Stimulated activated CD4-positive, alpha-beta T cell treated with anti-CD3 and anti-CD28 coated beads, TNF-alpha, amount 100 ng/mL, for 48 hours (primary cell): Measurements from ENCODE around the gene CLIC4.
"Not testable (repeated sequence)": the region's sequence is repeated elsewhere in the genome, so short reads cannot be mapped to it uniquely, and the experiment has no call there.

Experiments used
- DNase-seq, 3 donors: peaks; one replicate each; pipeline ENCODE4 v3.0.0-alpha.2; 2020; ENCODE audit warnings: low read depth in 3 of 3

The CLIC4 gene

DNA sequence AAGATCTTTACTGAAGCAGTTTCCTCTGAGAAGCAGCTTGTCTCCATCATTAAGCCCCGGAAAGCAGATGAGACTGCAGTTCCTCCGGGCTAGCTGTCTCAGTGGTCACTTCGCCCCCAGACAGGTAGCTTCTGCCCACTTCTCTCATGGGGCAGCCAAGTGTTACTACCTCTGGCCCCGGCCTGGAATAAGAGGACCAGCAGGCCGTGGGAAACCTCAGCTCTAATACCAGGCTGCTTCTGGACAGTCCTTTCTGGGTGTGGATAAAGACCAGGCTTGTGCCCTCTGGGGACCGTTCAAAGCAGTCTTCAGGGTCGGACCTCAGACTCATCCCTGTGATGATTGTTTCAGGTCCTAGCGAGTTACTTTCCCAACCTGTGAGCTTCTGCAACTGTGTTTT lies 130.0 kb downstream of the CLIC4 start:
- DNase-seq: no peak

DNA sequence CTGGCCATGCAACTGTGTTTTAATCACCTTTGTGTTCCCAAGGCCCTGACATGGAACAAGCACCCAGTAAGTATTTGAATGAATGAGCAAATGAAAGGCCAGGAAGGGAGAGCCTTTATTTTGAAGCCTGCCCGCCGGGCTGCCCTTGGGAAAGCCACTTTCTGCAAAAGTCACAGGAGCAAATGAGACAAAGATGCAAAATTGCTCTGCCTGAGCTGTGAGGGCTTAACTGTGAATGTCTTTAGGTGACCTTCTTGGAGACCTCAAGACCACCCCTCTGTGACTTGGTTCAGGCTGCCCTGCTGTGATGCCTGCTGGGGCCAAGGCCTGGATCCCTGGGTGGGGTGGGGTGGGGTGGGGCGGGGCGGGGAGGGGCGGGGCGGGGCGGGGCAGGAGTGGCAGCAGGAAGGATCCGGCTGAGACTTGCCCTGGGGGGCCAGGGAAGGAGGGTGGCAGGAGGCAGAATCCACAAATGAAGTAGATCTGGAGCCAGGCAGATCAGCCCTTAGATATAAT lies 130.8 kb downstream of the CLIC4 start:
- no peak for DNase-seq

DNA sequence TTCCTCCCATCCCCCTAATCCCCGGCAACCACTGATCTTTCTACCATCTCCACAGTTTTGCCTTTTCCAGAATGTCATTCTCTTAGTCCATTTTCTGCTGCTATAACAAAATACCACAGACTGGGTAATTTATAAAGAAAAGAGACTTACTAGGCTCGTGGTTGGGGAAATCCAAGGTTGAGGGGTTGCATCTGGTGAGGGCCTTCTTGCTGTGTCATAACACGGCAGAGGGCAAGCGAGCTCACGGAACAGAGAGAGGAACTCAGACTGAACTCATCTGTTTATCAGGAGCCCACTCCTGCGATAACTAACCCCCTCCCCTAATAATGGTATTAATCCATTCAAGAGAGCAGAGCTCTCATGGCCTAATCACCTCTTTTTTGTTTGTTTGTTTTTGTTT lies 132.8 kb downstream of the CLIC4 start:
- DNase-seq: no peak

DNA sequence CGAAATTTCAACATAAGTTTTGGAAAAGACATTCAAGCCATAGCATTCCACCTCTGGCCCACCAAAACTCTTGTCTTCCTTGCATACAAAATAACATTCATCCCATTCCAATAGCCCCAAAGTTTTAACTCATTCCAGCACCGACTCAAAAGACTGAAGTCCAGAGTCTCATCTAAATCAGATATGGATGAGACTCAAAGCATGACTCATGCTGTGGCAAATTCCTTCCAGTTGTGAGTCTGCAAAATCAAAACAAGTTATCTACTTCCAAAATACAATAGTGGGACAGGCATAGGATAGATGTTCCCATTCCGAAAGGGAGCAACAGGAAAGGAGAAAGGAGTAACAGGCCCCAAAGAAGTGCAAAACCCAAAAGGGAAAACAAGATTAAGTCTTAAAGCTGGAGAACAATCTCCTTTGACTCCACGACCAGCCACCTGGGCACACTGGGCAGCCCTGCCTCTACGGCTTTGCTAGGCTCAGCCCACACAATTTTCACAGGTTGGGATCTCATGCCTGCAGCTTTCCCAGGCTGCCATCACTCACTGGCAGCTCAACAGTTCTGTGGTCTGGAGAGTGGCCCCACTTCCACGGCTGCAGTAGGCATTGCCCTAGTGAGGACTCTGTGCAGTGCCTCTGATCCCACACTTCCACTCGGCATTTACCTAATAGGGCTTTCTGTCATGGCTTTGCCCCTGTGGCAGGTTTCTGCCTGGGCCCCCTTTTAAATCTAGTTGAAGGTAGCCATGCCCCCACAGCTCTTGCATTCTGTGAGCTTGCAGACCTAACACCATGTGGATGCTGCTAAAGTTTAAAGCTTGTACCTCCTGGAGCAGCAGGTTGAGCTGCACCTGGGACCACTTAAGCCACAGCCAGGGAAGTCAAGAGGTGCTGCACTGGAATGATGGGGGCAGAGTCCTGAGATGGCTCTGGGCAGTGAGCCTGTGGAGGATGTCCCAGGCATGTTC lies 133.8 kb downstream of the CLIC4 start:
- DNase-seq: no peak

DNA sequence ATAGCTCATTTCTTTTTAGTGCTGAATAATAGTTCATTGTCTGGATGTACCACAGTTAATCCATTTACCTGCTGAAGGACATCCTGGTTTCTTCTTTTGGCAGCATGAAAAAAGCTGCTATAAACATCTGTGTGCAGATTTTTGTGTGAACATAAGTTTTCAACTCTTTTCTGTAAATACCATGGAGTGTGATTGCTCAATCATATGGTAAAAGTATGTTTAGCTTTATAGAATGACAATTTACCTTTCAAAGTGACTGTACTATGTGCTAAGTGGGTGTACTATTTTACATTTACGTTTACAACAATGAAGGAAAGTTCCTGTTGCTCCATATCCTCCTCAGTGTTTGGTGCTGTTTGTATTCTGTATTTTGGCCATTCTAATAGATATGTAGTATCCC lies 135.8 kb downstream of the CLIC4 start:
- DNase-seq: no peak

DNA sequence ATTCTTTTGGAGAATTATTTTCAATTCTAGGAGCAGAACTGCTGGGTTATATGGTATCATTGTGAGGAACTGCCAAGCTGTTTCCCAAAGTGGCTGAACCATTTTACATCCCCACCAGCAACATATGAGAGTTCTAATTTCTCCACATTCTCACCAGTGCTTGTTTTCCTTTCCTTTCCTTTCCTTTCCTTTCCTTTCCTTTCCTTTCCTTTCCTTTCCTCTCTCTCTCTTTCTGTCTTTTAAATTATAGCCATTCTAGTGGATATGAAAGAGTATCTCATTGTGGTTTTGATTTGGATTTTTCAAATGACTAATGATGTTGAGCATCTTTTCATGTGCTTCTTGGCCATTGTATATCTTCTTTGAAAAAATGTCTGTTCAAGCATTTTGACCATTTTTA lies 139.5 kb downstream of the CLIC4 start:
- DNase-seq: no peak

DNA sequence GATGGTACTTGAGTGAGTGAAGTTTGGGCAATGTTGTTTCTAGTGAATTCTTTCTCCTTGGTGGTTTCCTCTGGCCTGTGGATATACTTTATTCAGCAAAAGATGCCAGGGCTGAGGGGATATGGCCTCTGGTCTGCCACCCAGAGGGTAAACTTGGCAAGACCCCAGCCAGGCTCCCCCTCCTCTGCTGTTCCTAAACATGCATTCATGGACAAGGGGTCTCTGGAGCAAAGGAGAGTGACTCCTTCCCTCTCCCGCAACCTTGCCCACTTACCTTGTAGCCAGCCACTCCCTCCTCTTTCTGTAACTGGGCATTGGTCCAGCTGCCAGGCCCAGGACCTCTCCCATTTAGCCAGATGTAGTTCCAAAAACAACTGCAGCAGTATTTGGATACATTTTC lies 141.0 kb downstream of the CLIC4 start:
- DNase-seq: no peak

DNA sequence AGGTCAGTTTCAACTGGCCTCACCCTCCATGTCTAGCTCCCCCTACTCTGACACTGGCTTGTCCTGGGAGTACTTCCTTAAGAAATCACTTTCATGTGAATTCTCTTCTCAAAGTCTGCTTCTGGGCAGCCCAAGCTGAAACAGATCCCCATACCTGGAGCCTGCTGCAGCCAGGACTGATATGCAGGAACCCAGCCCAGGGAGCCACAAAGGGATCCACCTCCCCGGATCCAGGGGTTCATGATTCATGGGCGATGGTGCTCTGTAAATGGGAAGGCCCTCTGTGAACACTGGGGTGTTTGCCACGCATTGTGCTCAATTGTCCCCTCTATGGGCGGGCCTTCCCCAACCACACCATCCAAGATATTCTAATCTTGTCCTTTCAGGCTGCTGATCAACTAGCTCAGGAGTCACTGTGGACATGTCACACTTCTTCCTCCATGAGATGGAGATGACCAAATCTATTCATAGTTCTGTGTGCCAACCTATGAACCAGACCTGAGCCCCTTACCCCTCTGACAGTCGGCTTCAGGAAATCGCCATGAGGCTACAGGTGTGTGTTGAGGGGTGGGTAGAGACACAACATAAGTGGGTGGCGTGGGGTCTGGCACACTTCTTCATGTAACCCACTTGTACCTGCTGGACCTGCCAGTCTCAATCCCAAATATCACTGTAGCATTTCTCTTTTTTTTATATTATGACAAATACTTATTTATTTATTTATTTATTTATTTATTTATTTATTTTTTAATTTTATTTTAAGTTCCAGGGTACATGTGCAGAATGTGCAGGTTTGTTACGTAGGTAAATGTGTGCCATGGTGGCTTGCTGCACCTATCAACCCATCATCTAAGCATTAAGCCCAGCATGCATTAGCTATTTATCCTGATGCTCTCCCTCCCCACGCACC lies 143.1 kb downstream of the CLIC4 start:
- no peak for DNase-seq

DNA sequence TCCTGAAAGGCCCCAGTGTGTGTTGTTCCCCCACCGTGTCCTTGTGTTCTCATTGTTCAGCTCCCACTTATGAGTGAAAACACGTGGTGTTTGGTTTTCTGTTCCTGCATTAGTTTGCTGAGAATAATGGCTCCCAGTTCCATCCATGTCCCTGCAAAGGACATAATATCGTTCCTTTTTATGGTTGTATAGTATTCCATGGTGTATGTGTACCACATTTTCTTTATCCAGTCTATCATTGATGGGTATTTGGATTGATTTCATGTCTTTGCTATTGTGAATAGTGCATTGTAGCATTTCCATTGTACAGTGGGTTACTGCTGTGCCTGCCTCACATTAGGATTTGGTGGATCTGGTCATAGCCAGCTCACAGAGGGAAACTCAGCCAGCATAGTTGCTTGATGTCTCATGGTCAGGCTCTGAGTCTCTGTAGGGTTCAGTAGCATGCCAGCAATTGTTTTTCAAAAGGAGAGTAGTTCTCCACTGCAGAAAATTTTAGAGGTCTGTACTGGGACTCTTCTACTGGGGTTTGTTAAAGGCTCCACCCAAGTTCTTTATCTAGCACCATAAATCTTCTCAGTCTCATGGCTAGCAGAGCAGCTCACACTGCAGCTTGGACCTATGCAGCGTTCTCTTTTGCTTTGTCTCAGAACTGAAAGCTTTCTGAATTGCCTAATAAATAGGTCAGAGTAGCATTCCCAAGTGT lies 143.9 kb downstream of the CLIC4 start:
- DNase-seq: no peak

DNA sequence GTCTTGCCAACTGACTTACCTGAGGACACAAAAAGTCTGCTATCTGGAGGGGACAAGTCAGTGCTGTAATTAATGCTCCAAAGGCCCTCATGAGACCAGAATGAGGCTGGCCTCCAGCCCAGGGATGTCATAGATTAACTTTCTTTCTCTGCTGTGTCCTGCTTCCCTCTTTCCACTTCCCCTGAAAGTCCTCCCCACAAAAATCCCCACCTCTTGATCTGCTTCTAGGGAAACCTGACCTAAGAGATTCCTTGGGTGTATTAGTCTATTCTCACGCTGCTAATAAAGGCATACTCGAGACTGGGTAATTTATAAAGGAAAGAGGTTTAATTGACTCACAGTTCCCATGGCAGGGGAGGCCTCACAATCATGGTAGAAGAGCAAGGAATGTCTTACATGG lies 145.6 kb downstream of the CLIC4 start:
- DNase-seq: no peak

DNA sequence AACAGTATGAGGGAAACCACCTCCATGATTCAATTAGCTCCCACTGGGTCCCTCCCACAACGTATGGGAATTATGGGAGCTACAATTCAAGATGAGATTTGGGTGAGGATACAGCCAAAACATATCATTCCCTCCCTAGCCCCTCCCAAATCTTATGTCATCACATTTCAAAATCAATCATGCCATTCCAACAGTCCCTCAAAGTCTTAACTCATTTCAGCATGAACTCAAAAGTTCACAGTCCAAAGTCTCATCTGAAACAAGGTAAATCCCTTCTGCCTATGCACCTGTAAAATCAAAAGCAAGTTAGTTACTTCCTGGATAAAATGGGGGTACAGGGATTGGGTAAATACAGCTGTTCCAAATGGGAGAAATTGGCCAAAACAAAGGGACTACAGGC lies 146.1 kb downstream of the CLIC4 start:
- not testable (repeated sequence) for DNase-seq

DNA sequence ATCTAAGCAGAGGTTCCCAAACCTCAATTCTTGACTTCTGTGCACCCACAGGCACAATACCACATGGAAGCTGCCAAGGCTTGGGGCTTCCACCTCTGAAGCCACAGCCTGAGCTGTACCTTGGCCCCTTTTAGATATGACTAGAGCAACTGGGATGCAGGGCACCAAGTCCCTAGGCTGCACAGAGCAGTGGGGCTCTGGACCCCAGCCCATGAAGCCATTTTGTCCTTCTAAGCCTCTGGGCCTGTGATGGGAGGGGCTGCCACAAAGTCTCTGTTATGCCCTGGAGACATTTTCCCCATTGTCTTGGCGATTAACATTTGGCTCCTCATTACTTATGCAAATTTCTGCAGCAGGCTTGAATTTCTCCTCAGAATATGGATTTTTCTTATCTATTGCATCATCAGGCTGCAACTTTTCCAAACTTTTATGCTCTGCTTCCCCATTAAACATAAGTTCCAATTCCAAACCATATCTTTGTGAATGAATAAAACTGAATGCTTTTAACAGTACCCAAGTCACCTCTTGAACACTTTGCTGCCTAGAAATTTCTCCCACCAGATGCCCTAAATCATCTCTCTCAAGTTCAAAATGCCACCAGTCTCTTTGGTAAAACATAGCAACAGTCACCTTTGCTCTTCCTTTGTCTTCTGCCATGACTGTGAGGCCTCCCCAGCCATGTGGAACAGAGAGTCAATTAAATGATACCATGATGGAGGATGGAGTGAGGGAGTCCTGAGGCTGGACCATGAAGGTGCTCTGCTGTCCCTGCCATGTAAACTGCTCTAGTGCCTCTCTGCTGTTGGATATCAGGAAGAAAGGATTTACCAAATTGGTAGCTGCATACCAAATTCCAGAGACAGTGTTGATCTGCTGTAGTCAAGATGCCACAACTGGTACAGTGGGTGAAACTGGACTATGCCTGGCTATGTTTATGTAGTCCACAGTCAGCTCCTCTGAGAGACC lies 147.2 kb downstream of the CLIC4 start:
- no peak for DNase-seq

DNA sequence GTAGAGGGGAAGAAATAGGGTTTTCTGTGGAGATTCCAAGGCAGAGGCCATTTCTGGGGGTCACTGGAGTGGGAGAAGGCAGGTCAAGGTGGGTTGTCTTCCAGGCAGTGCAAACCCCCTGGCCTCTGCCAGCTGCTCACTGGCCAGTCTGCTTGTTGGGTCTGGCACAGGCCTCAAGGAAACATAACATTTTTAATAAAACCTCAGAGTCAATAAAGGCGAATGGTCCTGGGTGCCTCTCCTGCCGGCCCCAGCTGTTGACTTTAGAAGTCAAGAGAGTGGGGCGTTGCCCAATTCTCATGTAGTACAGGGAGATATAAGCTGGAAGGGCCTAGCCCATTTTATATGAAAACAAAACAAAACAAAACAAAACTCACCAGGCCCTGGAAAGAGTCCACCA lies 148.2 kb downstream of the CLIC4 start:
- DNase-seq: no peak
